GM06990 (cell line): ENCODE measurements around the gene EIF4E1B.

ENCODE experiments used
- DNase-seq: peaks from one replicate; pipeline ENCODE4 v3.0.0-alpha.2; 2011; ENCODE audit not compliant: insufficient read length; ENCODE audit errors: extremely low read depth
- H3K27me3 ChIP-seq: replicated peaks from 2 replicates; pipeline ENCODE4 v1.6.0; 2011; ENCODE audit warnings: low read length; ENCODE audit not compliant: control insufficient read depth, insufficient read depth
- H3K36me3 ChIP-seq: 2 replicates; pipeline ENCODE4 v1.5.1; 2011; ENCODE audit warnings: low read length; ENCODE audit not compliant: control insufficient read depth, insufficient read depth
- H3K4me3 ChIP-seq: replicated peaks from 2 replicates; pipeline ENCODE4 v1.5.1; 2011; ENCODE audit warnings: low read depth, mild to moderate bottlenecking, control low read depth, low read length
- CTCF ChIP-seq: IDR thresholded peaks from 2 replicates; pipeline ENCODE4 v1.5.1; 2011; ENCODE audit warnings: low read length, control low read depth, mild to moderate bottlenecking, inconsistent platforms; ENCODE audit not compliant: insufficient read depth, poor library complexity, severe bottlenecking

EIF4E1B gene

GRCh38 chr5:176646707-176647029, 16.2 kb downstream of the EIF4E1B start:
- Histone ChIP-seq H3K4me3 (peak overlapping the region; percentile 54), H3K27me3 (no peaks in the 10 kb centered on the region), H3K36me3 (no peaks in the 10 kb centered on the region)
- TF ChIP-seq CTCF = no peak
- no peak for DNase-seq

- TF ChIP-seq CTCF = peak; percentile 24
- DNase-seq = peak; percentile 98
- no peaks in the 10 kb centered on the region for H3K36me3 ChIP-seq
Measured at GRCh38 chr5:176647030-176647842, 16.8 kb downstream of the EIF4E1B start, which contains the start of gene TSPAN17. Gene TSPAN17, plus strand, starts transcription at chr5:176647484. Its CDS starts 132 bp downstream, at chr5:176647616.

GRCh38 chr5:176647843-176648473, 17.5 kb downstream of the EIF4E1B start:
- H3K4me3 ChIP-seq = peak overlapping the region; percentile 78
- H3K36me3 ChIP-seq = no peaks in the 10 kb centered on the region
- H3K27me3 ChIP-seq = no peaks in the 10 kb centered on the region
- TF ChIP-seq CTCF = no peak
- no peak for DNase-seq

More at GRCh38 chr5:176647030-176647842, 16.8 kb downstream of the EIF4E1B start, which contains the start of gene TSPAN17:
- peak within 1 kb of the TSS; percentile 78 for H3K4me3 ChIP-seq
- H3K27me3 ChIP-seq = no peaks in the 10 kb centered on the region

GRCh38 chr5:176648474-176649194, 18.2 kb downstream of the EIF4E1B start:
- H3K27me3 ChIP-seq = no peaks in the 10 kb centered on the region
- DNase-seq = no peak
- no peak for TF ChIP-seq CTCF
- no peaks in the 10 kb centered on the region for H3K36me3 ChIP-seq
- no peak overlapping the region; the same call in 1 of the 2 replicates for H3K4me3 ChIP-seq

GRCh38 chr5:176650354-176650884, 19.9 kb downstream of the EIF4E1B start:
- no peaks in the 10 kb centered on the region for H3K27me3 ChIP-seq
- DNase-seq = no peak
- TF ChIP-seq CTCF = no peak

More at GRCh38 chr5:176650354-176650884, 19.9 kb downstream of the EIF4E1B start:
- Histone ChIP-seq H3K4me3 (no peak overlapping the region), H3K36me3 (no peaks in the 10 kb centered on the region)
